ENCODE results near the gene GPD1L.

The GPD1L gene

GRCh38 chr3:32154205-32154579 lies 47.8 kb downstream of the GPD1L start:
- Histone ChIP-seq H3K4me1 (ENCODE audit: control insufficient read depth, insufficient read depth, low read length) (no peaks in the 10 kb centered on the region), H3K4me3 (ENCODE audit: low read depth, low read length) (no peak overlapping the region), H3K36me3 (ENCODE audit: control insufficient read depth in 2 of 2, insufficient read depth in 1 of 2, low read length in 2 of 2) (peaks cover 0 to 9% of the 10 kb centered on the region in 2 experiments; a peak in 2 of 3 replicates), H3K9me3 (ENCODE audit: control insufficient read depth, insufficient read depth, low read depth, low read length) (no peaks in the 10 kb centered on the region), H3K27ac (ENCODE audit: extremely low read depth, low read depth, low read length) (no peak overlapping the region)
- CTCF ChIA-PET: interaction anchor here (0.6 to 4.1 kb wide), 7 partner anchors 10 to 481 kb away, joined by 3 to 19 read pairs (median 4); no protein-coding TSS in a partner anchor
- TF ChIP-seq FEZF1 (tag by site-specific recombination; IDR thresholded peaks at IDR 0.05) (no peak), ZNF112 (tag by site-specific recombination; IDR thresholded peaks at IDR 0.05) (no peak), ZNF514 (tag by site-specific recombination; IDR thresholded peaks at IDR 0.05) (no peak), GLI2 (tag by site-specific recombination; IDR thresholded peaks at IDR 0.05; ENCODE audit: borderline replicate concordance, low read depth) (no peak), PRDM6 (tag by site-specific recombination; IDR thresholded peaks at IDR 0.05) (no peak), ZBTB11 (tag by site-specific recombination; conservative IDR thresholded peaks at IDR 0.05; ENCODE audit: low read depth) (no peak), ZNF792 (tag by site-specific recombination; IDR thresholded peaks at IDR 0.05) (no peak), ZBTB44 (tag by site-specific recombination; IDR thresholded peaks at IDR 0.05) (no peak), ZNF664 (tag by site-specific recombination; IDR thresholded peaks at IDR 0.05) (no peak), ZNF549 (tag by site-specific recombination; IDR thresholded peaks at IDR 0.05) (no peak), ZNF10 (tag by site-specific recombination; IDR thresholded peaks at IDR 0.05) (no peak), ZNF624 (tag by site-specific recombination; IDR thresholded peaks at IDR 0.05) (no peak), ZNF707 (tag by site-specific recombination; IDR thresholded peaks at IDR 0.05) (no peak), ZNF341 (tag by site-specific recombination; IDR thresholded peaks at IDR 0.05; ENCODE audit: low read depth) (no peak), ZNF121 (tag by site-specific recombination; IDR thresholded peaks at IDR 0.05) (no peak), ZNF768 (tag by site-specific recombination; IDR thresholded peaks at IDR 0.05) (no peak), ZNF558 (tag by site-specific recombination; IDR thresholded peaks at IDR 0.05) (no peak), ZSCAN30 (tag by site-specific recombination; IDR thresholded peaks at IDR 0.05) (no peak), ZBTB7A (tag by site-specific recombination; IDR thresholded peaks at IDR 0.05; ENCODE audit: low read depth) (no peak)
- POLR2A ChIA-PET: no interaction called here

GRCh38 chr3:32155117-32155516 lies 48.7 kb downstream of the GPD1L start:
- no peaks in the 10 kb centered on the region for H3K4me1 ChIP-seq (ENCODE audit: control insufficient read depth, insufficient read depth, low read length)
- no peak overlapping the region for H3K27ac ChIP-seq (ENCODE audit: extremely low read depth, low read depth, low read length)
- H3K4me3 ChIP-seq (ENCODE audit: low read depth, low read length): no peak overlapping the region
- CTCF ChIA-PET: interaction anchor here (1.5 to 4.1 kb wide), 3 partner anchors 11 to 136 kb away, joined by 4 to 19 read pairs (median 9); no protein-coding TSS in a partner anchor
- no peaks in the 10 kb centered on the region for H3K9me3 ChIP-seq (ENCODE audit: control insufficient read depth, insufficient read depth, low read depth, low read length)
- no peak for TF ChIP-seq ZNF394 (tag by site-specific recombination; IDR thresholded peaks at IDR 0.05; ENCODE audit: borderline replicate concordance)
- no peak for TF ChIP-seq ZXDB (tag by site-specific recombination; IDR thresholded peaks at IDR 0.05)
- TF ChIP-seq ZNF175 (tag by site-specific recombination; IDR thresholded peaks at IDR 0.05): no peak
- TF ChIP-seq ZNF514 (tag by site-specific recombination; IDR thresholded peaks at IDR 0.05): no peak
- H3K36me3 ChIP-seq (ENCODE audit: control insufficient read depth in 2 of 2, insufficient read depth in 1 of 2, low read length in 2 of 2): peaks cover 0 to 9% of the 10 kb centered on the region in 2 experiments; a peak in 1 of 3 replicates
- POLR2A ChIA-PET: no interaction called here
